ENCODE measurements around the gene TMEM151B. TPM values are rescaled to one million over a fixed set of nuclear protein-coding genes. Genes with fewer than 3 reads are reported as not detected.
A peak's percentile ranks its signal among the peaks of the same experiment; 100 is the strongest.

The TMEM151B gene
- total and polyA plus RNA-seq, 2 of the 4 experiments (the other 2 are of a cell fraction) = not detected

DNA sequence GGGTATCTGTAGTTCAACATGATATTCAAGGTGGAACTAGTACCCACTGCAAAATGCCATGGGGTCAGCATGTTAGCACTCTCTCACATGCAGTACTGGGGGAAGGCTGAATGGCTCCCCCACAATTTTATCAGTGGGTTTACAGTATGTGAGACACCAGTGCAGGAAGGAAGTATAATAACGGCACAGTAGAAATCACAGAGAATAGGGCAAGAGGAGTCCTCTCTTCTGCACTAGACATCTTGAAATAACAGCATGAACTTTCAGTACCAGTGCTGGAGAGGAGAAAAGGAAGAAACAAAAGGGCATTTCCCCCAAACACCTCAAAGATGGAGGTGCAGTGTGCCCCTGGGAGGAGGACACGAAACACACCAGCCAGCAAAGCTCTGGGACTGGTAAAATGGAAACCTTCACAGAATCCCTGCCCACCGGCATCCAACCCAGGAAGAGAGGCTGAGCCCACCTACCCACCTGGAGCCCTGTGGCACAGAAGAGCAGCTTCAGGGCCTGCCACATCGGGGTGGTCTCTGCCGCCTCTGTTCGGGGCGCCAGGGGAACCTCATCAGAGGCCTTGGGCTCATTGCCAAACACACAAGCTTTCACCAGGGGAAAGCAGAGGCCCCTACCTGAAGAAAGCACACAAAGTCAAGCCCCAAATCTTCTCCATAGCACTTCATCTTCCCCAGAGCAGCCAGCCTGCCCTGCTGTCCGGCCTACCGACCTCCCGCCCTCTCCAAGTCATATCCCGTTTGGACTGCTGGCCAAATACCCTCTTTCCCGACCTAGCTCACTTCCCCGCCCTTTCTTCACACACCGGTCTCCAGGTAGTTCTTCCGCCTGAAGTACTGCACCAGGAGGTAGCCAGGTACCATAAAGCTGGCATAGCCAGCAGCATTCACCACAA is 14.1 kb upstream of the TMEM151B start:
- peak overlapping the region; percentile 90 for H2AK5ac ChIP-seq (ENCODE audit: low read depth, low read length)
- dilution Hi-C loops (cut with HindIII; ENCODE audit: low sequenced_read_pairs, unreplicated experiment) (no loop called here), in situ Hi-C loops (cut with MboI; ENCODE audit: low sequenced_read_pairs) (no loop called here), intact Hi-C loops (cut with micrococcal nuclease) (no loop called here)
- H2BK120ac ChIP-seq (ENCODE audit: low read depth, low read length) = no peak overlapping the region
- peak overlapping the region; percentile 87; the same call in 1 of the 2 replicates for H3K23ac ChIP-seq (ENCODE audit: low read depth, low read length)
- peaks cover 6% of the 10 kb centered on the region; the same call in 1 of the 2 replicates for H3K9me1 ChIP-seq (ENCODE audit: insufficient read depth, low read length)
- peak overlapping the region; percentile 79 for H2BK5ac ChIP-seq (ENCODE audit: low read depth, low read length, poor library complexity, severe bottlenecking)
- H3K4ac ChIP-seq (ENCODE audit: low read depth, low read length) = peak overlapping the region; percentile 88
- no peak overlapping the region; the same call in 1 of the 2 replicates for H3K18ac ChIP-seq (ENCODE audit: low read depth, low read length)
- POLR2A ChIA-PET (ENCODE audit: unreplicated experiment) = interaction anchor here (2.0 kb wide), 1 partner anchor 9 kb away, joined by 27 read pairs; the partner anchor contains the start of gene HSP90AB1
- H3K14ac ChIP-seq (replicated peaks; ENCODE audit: low read depth, low read length) = peak overlapping the region; percentile 94
- peaks cover 49% of the 10 kb centered on the region for H3K36me3 ChIP-seq (ENCODE audit: control insufficient read depth, insufficient read depth, low read length)
- no peaks in the 10 kb centered on the region for H3K9me3 ChIP-seq (ENCODE audit: control insufficient read depth, insufficient read depth, low read length)
- peak overlapping the region; percentile 79; the same call in 1 of the 2 replicates for H3K56ac ChIP-seq (ENCODE audit: extremely low read depth, insufficient read depth, low read length)
- H2BK15ac ChIP-seq (ENCODE audit: low read depth, low read length) = no peak overlapping the region
- no TSS peak for BruUV-seq (replicated peaks)
- H2AFZ ChIP-seq (replicated peaks; ENCODE audit: low read length, poor library complexity) = peak overlapping the region; percentile 96
- peak overlapping the region; percentile 58; the same call in 1 of the 2 replicates for H4K91ac ChIP-seq (ENCODE audit: insufficient read depth, low read depth, low read length)
- no peak for ATAC-seq (ENCODE audit: low read depth)
- no peaks in the 10 kb centered on the region for H3K27me3 ChIP-seq (ENCODE audit: control insufficient read depth, insufficient read depth, low read length)
- peaks cover 55% of the 10 kb centered on the region for H4K20me1 ChIP-seq (ENCODE audit: insufficient read depth, low read length)
- H3K4me1 ChIP-seq (ENCODE audit: control insufficient read depth, insufficient read depth, low read length) = peaks cover 8% of the 10 kb centered on the region
- H3K27ac ChIP-seq (ENCODE audit: insufficient read depth, low read length) = peak overlapping the region; percentile 94
- CTCF ChIA-PET = interaction anchor here (0.8 to 1.6 kb wide), 8 partner anchors 8 to 89 kb away, joined by 3 to 6 read pairs (median 4); no protein-coding TSS in a partner anchor
- H2AK9ac ChIP-seq (replicated peaks; ENCODE audit: low read depth, low read length, poor library complexity) = peak overlapping the region; percentile 98
- 0 out of 4 replicates have a peak overlapping the region, but pooled peaks have one; percentile 85 to 94 for H4K8ac ChIP-seq (ENCODE audit: low read depth in 2 of 2, low read length in 2 of 2)
- TF ChIP-seq BHLHE40 (IDR thresholded peaks at IDR 0.05; ENCODE audit: low read depth, low read length) (no peak), MAZ (IDR thresholded peaks at IDR 0.05; ENCODE audit: borderline replicate concordance, low read depth, low read length) (no peak), RFX5 (IDR thresholded peaks at IDR 0.05; ENCODE audit: low read depth, low read length) (no peak), CHD1 (IDR thresholded peaks at IDR 0.05; ENCODE audit: low read depth, low read length) (no peak), CTCF (conservative IDR thresholded peaks at IDR 0.05; ENCODE audit: low read depth, low read length) (no peak), POLR2A (IDR thresholded peaks at IDR 0.05; ENCODE audit: low read depth, low read length) (no peak), CEBPB (IDR thresholded peaks at IDR 0.05; ENCODE audit: low read depth, low read length) (no peak), SMC3 (IDR thresholded peaks at IDR 0.05; ENCODE audit: low read depth, low read length) (no peak), NFE2L2 (IDR thresholded peaks at IDR 0.05; ENCODE audit: low read depth, low read length) (no peak), FOS (IDR thresholded peaks at IDR 0.05; ENCODE audit: low read depth, low read length) (no peak), RAD21 (IDR thresholded peaks at IDR 0.05; ENCODE audit: low read length) (no peak)
- TF ChIP-seq, protein P1, sequence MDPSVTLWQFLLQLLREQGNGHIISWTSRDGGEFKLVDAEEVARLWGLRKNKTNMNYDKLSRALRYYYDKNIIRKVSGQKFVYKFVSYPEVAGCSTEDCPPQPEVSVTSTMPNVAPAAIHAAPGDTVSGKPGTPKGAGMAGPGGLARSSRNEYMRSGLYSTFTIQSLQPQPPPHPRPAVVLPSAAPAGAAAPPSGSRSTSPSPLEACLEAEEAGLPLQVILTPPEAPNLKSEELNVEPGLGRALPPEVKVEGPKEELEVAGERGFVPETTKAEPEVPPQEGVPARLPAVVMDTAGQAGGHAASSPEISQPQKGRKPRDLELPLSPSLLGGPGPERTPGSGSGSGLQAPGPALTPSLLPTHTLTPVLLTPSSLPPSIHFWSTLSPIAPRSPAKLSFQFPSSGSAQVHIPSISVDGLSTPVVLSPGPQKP (IDR thresholded peaks at IDR 0.05; ENCODE audit: borderline replicate concordance, low read depth, low read length) = no peak
- TF ChIP-seq, protein P2, sequence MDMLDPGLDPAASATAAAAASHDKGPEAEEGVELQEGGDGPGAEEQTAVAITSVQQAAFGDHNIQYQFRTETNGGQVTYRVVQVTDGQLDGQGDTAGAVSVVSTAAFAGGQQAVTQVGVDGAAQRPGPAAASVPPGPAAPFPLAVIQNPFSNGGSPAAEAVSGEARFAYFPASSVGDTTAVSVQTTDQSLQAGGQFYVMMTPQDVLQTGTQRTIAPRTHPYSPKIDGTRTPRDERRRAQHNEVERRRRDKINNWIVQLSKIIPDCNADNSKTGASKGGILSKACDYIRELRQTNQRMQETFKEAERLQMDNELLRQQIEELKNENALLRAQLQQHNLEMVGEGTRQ (IDR thresholded peaks at IDR 0.05; ENCODE audit: low read depth, low read length) = no peak
- H3K4me2 ChIP-seq (ENCODE audit: low read depth, low read length) = peak overlapping the region; percentile 99
- H4K5ac ChIP-seq (ENCODE audit: low read depth, low read length) = peak overlapping the region; percentile 5; the same call in 1 of the 2 replicates
- H3K79me1 ChIP-seq (ENCODE audit: low read depth in 1 of 2, low read length in 2 of 2) = peaks cover 14 to 58% of the 10 kb centered on the region in 2 experiments
- H2BK20ac ChIP-seq (ENCODE audit: low read depth, low read length) = no peak overlapping the region
- peak overlapping the region; percentile 94 for H3K4me3 ChIP-seq (ENCODE audit: insufficient read depth, low read depth, low read length)
- peak overlapping the region; percentile 73 for H3K9ac ChIP-seq (ENCODE audit: low read depth, low read length)
- DNase-seq = no peak
- WGBS, 2 experiments (ENCODE audit: extremely low coverage in 2 of 2, insufficient read length in 1 of 2) = 9% methylated on average over 9 of the region's 15 CpGs; no CpG with 5 or more reads in 1 of the 2 experiments
